GM03348 (cell line): Measurements from ENCODE around the gene MIA2.

Experiments
- DNase-seq: peaks from one replicate; pipeline ENCODE4 v3.0.0; 2012; ENCODE audit warnings: low spot score

The MIA2 gene

DNA sequence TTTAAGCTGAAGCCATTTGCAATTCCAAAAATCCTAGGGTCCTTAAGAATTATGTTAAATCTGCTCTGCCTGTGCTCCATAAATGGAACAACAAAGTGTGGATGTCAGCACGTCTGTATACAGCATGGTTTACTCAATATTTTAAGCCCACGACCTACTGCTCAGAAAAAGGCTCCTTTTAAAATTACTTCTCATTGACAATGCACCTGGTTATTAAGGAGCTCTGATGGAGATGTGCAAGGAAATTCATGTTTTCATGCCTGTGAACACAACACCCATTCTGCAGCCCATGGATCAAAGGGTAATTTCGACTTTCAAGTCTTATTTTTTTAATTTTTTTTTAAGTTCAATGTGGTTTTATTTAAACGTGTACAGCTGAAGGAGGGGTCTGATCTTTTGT is 150.5 kb downstream of the MIA2 start:
- no peak for DNase-seq

DNA sequence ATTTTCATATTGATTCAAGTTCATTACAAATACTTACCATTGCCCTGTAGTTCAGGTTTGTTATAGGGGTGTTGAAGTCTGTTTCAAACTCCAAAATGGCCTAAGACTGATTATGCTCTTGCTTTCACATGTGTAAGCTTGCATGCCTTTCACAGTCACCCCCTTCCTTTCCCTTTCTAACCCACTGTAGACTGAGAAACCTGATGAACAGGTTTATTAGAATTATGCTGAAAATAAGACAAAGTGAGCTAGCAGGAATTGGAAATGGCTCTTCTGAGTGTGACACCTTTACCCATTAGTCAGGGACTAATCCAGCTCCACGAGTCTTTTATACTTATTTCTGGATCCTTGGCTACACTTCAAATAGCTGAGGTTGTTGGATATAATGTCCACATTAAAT is 159.6 kb downstream of the MIA2 start:
- no peak for DNase-seq

DNA sequence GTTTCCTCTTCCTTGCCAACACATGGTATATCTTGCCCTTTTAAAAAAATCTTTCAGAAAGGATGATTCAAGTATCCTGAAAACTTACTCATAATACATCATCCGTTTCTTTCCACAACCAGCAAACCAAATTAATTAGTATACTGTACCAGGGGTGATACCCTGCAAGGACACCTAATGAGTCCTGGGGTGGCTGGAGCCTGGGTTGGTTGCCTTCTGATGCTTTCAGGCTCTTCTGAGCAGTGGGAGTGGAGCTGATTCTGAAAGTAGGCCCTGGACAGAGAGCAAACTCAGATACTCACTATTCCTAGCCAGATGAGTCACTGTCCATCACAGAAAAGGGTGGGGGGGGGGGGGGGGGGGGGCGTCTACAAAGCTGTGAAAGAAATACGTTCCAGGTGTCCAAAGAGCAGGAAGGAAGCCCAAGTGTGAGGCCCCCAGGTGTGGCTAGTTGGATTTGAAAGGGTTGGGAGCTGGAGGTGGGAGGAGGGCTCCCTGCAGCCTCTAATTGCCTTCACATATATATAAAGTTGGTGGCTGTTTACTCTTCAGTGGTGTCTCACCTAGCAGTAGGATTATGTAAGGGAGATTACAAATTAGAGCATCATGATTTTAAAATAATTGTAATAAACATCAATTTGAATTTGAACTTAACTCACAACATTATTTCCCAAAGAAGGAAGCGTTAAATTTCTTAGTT is 162.0 kb downstream of the MIA2 start:
- peak; percentile 33 for DNase-seq

DNA sequence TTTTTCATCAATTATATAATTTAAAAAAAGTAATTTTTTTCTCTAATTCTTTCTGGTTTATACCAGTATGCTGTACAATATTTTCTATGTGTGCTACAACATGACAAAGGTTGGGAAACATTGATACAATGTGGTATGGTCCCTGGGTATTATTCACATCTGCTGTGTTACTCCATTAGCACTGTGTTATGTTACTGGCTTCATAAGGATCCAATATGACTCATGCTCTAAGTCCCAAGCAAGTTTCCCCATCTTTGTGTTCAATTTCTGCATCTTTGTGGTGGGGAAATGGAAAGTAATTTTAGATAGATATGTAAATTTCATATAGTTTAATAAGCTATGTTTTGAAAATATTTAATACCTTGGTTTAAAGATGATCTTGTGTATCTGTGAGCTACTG is 162.7 kb downstream of the MIA2 start:
- DNase-seq, result peak; percentile 43

DNA sequence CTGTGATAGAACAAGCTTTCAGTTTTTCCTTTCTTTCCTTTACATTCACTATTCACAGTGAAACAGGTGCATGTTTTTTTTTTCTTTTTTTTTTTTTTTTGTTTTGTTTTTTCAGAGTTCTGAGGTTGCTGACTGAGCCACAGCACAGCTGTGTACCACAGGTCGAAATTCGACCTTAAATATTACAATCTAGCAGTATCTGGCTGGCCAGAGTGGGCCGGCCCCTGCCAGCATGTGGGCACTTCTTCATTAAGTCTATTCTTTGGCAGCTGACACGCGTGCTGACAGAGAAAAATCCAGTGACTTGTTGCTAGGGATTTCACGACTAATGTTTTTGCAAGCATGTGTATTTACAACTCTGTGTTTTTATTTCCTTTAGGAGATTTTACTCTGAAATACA is 164.7 kb downstream of the MIA2 start:
- DNase-seq, result no peak

DNA sequence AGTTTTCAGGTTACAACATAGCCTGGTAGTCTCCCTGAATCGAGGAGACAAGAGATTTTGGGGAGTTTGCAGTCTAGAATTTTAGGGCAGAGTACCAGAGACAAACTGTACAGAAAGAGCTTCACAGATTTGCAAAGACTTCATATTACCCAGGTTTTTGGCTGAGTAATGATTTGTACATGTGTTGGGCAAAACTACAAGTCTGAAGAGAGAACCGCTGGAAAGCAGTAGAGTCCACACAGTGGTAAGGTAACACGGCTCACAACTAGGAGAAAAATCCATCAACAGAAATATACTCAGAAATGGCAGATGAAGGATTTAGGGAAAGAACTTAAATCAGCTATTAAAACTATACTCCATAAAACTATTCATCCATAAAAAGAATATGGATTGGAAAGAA is 172.8 kb downstream of the MIA2 start:
- DNase-seq, result peak; percentile 32

DNA sequence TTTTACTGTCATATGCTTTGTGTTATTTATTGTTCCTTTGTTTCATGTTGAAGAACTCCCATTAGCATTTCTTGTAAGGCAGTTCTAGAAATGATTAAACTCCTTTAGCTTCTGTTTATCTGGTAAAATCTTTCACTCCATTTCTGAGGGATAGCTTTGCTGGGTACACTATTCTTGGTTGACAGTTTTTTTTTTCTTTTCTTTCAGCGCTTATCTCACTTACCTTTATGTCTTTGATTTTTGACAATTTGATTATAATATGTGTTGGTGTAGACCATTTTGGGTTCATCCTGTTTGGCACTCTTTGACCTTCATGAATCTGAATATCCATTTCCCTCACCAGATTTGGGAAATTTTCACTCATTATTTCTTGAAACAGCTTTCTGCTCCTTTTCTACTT is 182.4 kb downstream of the MIA2 start:
- DNase-seq, result no peak

DNA sequence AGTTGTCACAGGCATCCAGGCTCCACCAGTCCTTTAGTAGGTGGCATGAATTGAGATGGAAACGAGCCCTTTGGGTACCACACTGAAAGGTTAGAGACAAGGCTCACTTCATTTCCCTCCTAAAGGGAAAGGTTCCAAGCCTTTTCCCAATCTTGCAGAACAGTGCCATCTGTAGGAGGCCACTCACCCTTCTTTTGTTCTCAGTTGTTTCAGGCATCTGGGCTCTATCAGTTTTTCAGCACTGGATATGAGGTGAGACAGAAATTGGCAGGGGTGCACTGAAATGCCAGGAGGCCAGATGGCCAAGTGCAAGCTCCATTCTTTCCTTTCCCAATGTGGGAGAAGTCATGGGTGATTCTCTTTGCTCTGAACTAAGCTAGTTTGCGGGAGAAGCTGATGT is 183.3 kb downstream of the MIA2 start:
- DNase-seq, result no peak

DNA sequence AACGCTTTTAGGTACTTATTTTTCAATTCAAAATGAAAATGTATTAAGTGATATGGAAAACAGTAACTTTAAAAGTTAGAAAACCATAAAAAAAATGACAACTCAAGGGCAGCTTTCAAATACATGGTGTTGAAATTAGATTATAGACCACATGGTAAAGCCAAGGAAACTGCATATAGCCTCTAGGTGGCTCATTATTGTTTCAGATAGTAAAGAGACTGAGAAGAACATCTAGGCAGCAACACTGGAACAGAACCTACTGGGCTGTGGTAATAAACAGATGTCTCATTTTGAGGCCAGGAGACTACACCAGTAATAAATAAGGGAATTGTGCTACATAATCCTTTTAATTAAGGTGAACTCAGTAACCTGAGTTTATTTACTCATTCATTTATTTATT is 185.6 kb downstream of the MIA2 start:
- peak; percentile 19 for DNase-seq

DNA sequence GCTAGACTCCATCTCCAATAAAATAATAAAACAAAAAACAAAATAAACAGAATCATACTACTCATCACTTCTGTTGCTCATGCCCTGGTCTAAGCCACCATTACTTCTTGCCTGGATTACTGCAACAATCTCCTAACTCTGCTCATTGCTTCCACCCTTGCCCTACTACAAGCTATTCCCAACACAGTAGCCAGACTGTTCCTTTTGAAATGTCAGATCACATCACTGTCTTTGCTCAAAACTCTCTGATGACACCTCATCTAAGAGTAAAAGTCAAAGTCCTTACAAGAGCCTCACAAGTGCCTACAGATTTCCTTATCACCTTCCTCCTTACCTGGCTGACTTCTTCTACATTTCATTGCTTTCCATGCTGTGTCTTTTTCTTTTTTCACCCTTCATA is 188.5 kb downstream of the MIA2 start:
- no peak for DNase-seq

DNA sequence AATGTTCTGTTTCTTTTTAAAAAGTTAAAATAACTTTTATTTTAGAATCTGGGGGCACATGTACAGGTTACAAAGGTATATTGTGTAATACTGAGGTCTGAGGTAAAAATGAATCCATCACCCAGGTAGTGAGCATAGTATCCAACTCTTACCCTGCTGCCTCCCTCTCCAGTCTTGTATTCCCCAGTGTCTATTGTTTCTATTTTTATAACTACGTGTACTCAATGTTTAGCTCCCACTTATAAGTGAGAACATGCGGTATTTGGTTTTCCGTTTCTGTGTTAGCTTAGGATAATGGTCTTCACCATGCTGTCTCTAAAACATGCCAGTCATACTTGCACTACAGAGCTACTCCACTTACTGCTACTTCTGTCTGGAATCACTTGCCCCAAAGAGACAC is 190.1 kb downstream of the MIA2 start:
- DNase-seq, result no peak

DNA sequence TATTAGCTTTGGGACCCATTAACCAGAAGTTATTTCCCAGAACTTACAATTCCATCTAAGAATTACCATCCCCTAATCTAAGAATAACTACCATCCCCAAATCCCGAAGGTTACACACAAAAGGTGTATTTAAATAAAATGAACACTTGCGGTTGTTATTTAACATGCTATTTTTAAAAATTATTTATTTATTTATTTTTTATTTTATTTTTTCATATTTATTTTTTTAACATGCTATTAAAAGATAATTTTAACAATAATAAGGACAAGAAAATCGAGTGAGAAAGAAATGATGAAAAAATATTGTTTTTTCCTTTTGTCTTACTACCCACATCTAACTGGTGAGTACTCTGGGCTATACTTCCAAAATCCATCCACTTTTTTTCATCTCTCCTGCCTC is 192.2 kb downstream of the MIA2 start:
- DNase-seq, result no peak

DNA sequence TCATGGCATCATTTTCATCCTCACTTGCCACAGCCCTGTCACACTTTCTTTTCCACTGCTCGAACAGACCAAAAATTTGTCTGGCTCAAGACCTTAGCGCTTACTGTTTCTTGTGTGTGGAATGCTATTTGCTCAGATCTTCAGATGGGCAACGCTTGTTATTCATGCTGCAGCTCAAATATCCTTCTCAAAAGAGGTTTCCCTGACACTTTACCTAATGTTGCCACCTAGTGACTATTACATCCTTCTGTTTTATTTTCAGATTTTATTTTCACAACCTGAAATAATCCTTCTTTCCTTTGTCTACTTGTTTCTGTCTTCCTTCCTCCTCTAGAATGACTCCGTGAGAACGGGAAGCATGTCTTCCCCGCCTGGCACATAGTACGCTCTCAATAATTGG is 192.9 kb downstream of the MIA2 start:
- DNase-seq, result peak; percentile 44

DNA sequence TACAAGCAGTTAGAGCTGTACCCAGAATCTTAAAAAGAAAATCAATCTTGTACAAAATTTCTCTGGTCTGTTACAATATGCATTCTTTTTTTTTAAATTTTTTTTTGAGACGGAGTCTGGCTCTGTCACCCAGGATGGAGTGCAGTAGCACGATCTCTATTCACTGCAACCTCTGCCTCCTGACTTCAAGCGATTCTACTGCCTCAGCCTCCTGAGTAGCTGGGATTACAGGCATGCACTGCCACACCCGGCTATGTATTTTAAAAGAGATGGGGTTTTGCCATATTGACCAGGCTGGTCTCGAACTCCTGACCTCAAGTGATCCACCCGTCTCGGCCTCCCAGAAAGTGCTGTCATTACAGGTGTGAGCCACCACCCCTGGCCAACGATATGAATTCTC is 194.4 kb downstream of the MIA2 start:
- DNase-seq, result no peak

DNA sequence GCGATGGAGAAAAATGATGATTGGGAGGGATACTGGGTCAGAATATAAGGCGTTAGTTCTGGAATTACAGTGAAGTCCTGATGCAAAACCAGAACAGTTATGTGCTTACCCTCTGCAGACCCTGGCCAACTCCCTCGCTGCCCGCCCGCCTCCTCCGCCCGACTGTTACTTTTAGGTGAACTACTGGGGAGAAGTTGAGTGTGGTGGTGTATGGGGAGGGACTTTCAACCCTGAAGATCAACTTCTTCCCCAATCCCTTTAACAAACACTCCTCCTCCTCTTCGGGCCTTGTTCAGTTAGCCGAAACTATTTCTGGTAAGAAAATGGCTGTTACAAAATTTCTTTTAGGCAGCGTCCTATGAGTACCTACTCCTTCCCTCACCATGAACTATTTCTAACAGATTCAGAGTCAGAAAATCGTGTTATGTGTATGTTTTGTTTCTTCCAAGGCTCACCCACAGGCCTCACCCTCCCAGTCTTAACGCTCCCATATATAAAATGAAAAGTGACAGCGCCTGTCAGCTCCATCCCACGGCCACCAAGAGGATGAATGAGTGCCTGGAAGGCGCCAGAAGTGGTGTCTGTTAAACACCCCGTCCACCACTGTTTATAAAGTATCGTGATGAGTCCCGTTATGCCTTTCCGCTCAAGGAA is 197.2 kb downstream of the MIA2 start:
- peak; percentile 24 for DNase-seq

DNA sequence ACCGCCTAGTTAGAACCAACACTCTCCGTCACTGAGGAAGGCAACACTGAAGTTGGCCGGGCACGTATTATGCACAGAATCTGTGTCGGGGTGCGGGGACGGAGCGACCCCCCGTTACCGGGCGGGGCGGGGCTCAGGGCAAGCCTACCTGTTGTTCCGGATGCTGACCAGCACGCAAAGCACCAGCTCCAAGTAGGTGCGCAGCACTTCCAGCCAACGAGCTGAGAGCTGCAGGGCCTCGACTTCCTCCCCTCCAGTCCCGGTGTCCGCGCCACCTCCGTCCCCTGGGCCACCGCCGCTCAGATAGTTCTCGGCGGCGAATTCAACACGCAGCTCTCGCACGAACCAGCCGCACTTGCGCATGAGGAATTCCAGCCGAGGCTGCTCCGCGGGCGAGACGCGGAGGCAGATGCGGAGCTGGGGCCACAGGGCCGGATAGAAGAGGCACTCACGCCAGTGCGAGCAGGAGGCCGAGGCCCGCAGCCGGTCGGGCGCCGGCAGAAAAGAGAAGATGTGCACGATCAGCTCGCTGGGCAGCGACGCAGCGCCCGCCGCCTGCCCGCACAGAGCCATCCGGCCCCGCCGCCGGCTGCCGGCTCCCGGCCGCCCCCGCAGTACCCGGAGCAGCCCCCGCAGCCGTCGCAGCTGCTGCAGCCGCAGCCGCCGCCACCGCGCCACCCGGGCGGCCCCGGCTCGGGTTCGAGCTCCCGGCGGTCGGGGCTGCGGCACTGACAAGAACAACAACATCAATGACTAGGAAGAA is 197.9 kb downstream of the MIA2 start:
- peak; percentile 45 for DNase-seq

DNA sequence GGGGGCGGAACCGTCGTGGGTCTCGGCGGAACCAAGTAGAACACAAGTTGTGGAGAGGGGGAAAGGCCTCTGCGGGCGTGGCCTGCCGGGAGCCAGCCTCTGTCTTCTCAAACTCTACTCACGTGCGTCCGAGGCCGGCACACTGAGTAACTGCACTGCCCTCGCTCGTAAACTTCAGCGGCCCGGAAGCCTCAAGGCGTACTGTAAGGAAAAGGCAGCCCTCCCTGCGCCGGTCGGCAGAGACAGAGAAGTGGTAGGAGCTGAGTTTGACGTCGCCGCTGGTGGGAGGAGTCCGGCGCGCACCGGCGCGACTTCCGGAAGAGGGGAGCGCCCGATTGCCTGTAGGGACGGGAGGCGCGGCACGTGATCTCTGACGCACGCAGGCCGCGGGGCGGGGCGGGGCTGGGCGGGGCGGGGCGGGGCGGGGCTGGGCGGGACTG is 198.5 kb downstream of the MIA2 start, which contains the start of gene FBXO33:
Gene FBXO33, minus strand, starts transcription at position 255 of the 440 bp plus-strand sequence. CDS start 271 bp downstream, outside the sequence.
- peak; percentile 97 for DNase-seq

DNA sequence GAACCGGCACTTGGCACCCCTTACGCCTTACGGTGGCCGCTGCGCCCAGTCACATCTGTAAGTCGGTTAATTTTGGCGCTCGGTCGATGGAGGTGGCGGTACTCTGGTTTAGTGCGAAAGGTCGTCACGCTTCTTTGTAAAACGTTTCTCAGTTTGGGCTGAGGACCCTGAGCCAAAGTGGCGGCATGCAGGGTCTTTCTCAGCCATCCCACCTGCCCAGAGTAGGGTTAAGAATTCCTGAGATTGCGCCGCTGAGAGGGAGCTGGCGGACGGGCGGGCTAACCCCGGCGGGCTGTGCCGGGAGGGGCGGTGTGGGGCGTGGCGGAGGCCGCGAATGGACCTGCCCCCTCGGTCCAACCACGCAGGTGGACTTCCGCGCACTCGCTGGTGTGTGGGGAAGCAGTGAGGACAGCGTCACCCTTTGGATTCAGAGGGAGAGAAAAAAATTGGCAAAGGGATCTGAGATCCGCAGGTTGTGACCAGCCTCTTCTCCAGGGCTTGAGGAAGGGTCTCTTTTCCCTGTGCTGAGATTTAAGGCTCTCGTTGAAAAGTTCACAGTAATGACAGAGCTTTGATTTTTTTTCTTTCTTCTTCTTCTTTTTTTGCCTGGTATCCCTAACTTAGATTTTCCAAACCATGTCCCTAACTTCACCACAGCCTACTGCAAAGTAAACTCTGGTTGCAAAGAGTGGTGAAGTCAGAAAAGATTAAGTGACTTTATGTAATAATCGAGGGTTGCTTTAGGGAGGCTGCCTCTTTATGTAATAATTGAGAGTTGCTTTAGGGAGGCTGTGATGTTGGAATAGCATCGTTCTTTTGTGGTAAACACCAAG is 199.1 kb downstream of the MIA2 start:
- DNase-seq, result peak; percentile 90

DNA sequence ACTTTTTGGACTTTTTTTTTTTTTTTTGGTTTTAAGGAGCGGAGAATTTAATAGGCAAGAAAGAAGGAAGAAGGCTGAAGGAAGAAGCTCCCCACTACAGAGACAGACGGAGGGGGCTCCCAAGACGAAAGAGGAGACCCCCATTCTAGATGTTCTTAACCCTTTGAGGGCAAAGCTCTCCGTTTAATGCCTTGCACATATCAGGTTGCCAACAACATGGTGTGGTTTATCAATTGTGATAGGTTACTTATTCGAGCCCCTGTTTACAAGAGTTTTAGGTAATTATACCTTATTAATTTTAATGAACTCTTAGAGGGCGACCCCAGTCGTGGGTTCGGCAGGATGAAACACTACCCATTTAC is 199.7 kb downstream of the MIA2 start:
- no peak for DNase-seq

DNA sequence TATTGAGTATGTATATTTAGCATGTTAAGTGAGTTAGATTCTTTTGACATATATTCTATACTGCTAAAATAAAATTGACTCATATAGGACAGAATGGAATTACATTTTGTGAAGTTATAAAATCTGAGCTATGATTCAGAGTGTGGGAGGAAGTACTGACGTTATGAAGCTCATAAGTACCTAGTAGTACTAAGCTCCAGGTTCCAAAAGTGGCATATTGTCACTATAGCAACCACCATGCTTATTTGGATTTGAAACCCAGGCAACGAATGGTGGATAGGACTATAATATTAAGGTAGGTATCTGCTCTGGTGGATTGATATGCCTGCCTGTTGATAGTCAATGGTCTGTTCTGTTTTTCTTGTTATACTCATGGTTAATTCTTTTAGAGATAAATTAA is 200.7 kb downstream of the MIA2 start:
- no peak for DNase-seq

DNA sequence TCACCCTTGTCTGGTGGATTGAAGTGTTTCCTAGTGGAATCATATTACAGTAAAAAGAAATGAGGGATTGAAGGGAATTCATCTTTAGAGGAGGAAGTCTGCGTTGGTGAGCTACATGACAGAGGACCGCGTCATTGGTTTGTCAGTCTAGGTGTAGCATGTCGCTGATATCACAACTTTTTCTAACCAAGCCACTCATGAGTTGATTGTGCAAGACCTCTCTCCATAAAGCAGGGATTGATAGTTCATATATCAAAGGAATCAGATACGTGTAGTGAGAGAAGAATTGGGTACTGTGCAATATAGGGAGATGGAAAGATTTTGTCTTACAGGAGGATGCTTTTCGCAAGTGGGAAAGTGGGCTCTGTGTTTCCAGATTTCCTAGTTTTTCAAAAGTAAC is 201.5 kb downstream of the MIA2 start:
- no peak for DNase-seq
